Ovary (tissue), 9 donors: ENCODE measurements around the gene MINDY4B. TPM values are rescaled to one million over a fixed set of nuclear protein-coding genes. Genes with fewer than 3 reads are reported as not detected.

Source experiments
- DNase-seq, 5 donors: peaks; one replicate each; pipeline ENCODE4 v3.0.0-alpha.2; 2019 to 2020
- H3K27ac ChIP-seq, 2 donors: fragments of 200-600 bp; one replicate each; pipeline versions ENCODE4 v1.5.1 to v1.8.0; 2019 to 2022
- H3K27me3 ChIP-seq: fragments of 200-600 bp; one replicate; pipeline ENCODE4 v1.8.0; 2022
- H3K36me3 ChIP-seq: fragments of 200-600 bp; sonication (generic); one replicate; pipeline ENCODE4 v1.5.1; 2019
- H3K4me1 ChIP-seq: one replicate; pipeline ENCODE4 v1.8.1; 2013; ENCODE audit warnings: mild to moderate bottlenecking, moderate library complexity; ENCODE audit not compliant: insufficient read depth
- H3K4me3 ChIP-seq: fragments of 200-600 bp; sonication (generic); one replicate; pipeline ENCODE4 v1.5.1; 2017
- H3K9me3 ChIP-seq, 2 donors: fragments of 200-600 bp in 1 of 2; sonication (generic) in 1 of 2; one replicate each; pipeline versions ENCODE4 v1.5.1 to v1.8.1; 2013 to 2019; ENCODE audit warnings: mild to moderate bottlenecking in 1 of 2, moderate library complexity in 1 of 2
- CTCF ChIP-seq, 3 donors: fragments of 450-650 bp in 2 of 3; fragments of 200-600 bp in 1 of 3; IDR thresholded peaks; one replicate each; pipeline versions ENCODE4 v1.5.1 to v1.8.0; 2016 to 2022; ENCODE audit warnings: antibody characterized with exemption in 3 of 3, mild to moderate bottlenecking in 1 of 3
- EP300 ChIP-seq: sonication (generic); formaldehyde crosslinking; IDR thresholded peaks from one replicate; pipeline ENCODE4 v1.6.1; 2017; ENCODE audit warnings: antibody characterized with exemption
- POLR2A ChIP-seq: fragments of 450-650 bp; IDR thresholded peaks from one replicate; pipeline ENCODE4 v1.6.1; 2017; ENCODE audit warnings: antibody characterized with exemption, mild to moderate bottlenecking, moderate library complexity
- WGBS, 3 donors: extraction: QIAGEN DNeasy Blood & Tissue Kit in 1 of 3; methylation state at CpG; one replicate each; pipeline versions ENCODE4 v1.1.5 to v1.1.7; 2013 to 2017; 5-methylcytosine and 5-hydroxymethylcytosine counted together
- intact Hi-C, 4 donors: fragments of 100-400 bp; cut with DNase I; formaldehyde crosslinking; loops; one replicate each; pipeline versions ENCODE4 v1.11.0 to v1.15.1; 2022 to 2023
- polyA plus RNA-seq, 2 donors: library from polyadenylated mRNA; stranded (reverse); fragments of 200-250 nt in 1 of 2; fragments of 350-450 nt in 1 of 2; fragmentation: Illumina TruSeq in 1 of 2; extraction: RNeasy Lipid Tissue Mini Kit (QIAGEN cat#74804) in 1 of 2; gene quantifications; one replicate each; pipeline ENCODE4 v1.2.3, GENCODE V29; 2013 to 2014
- total RNA-seq, 7 donors: library from RNA; depleted of rRNA in 2 of 7; stranded (reverse); fragments of >200 nt in 2 of 7; fragmentation: NEBNext Ultra II Directional in 3 of 7; extraction: Animal tissue kit (Norgen Biotek cat#: 25700) in 3 of 7; gene quantifications; one replicate each; pipeline versions ENCODE4 v1.1.0 to v1.2.4, GENCODE V29; 2016 to 2023
- donor health status: DM: no; HTN: no; CAD: no; lungs with moderate emphysema.
- donor health status: DM: no; HTN: no; CAD: no.
- donor health status: Bipolar disorder and iron deficiency.
- donor health status: DM: yes; HTN: yes; CAD: no.
- donor health status: DM: no; HTN: no; CAD: no.
- donor health status: DM: yes; HTN: yes; CAD: no.

The MINDY4B gene
- total and polyA plus RNA-seq, 9 donors = not detected

GRCh38 chr3:150899141-150899540, 6.1 kb downstream of the MINDY4B start:
- no peak for DNase-seq
- no peaks in the 10 kb centered on the region for H3K9me3 ChIP-seq
- H3K36me3 ChIP-seq = no peaks in the 10 kb centered on the region
- no peak for TF ChIP-seq EP300
- TF ChIP-seq CTCF (IDR thresholded peaks at IDR 0.05) = no peak
- TF ChIP-seq POLR2A = no peak
- intact Hi-C loops = no loop called here
- H3K4me1 ChIP-seq = no peaks in the 10 kb centered on the region
- H3K27ac ChIP-seq = no peak overlapping the region
- H3K27me3 ChIP-seq = no peaks in the 10 kb centered on the region
- WGBS, 3 donors = 76 to 79% (median 77%) methylated on average over 2 of the region's 2 CpGs
- no peak overlapping the region for H3K4me3 ChIP-seq

GRCh38 chr3:150898046-150898754, 7.0 kb downstream of the MINDY4B start:
- Histone ChIP-seq H3K27ac (no peak overlapping the region), H3K4me3 (no peak overlapping the region), H3K36me3 (no peaks in the 10 kb centered on the region), H3K9me3 (no peaks in the 10 kb centered on the region), H3K27me3 (no peaks in the 10 kb centered on the region), H3K4me1 (no peaks in the 10 kb centered on the region)
- no peak for TF ChIP-seq CTCF (IDR thresholded peaks at IDR 0.05)
- no peak for TF ChIP-seq EP300
- TF ChIP-seq POLR2A = no peak
- WGBS, 3 donors = 64 to 67% (median 66%) methylated on average over 3 of the region's 3 CpGs
- no peak for DNase-seq
- intact Hi-C loops = no loop called here

GRCh38 chr3:150897592-150897991, 7.6 kb downstream of the MINDY4B start:
- WGBS, 3 donors = 93 to 94% (median 94%) methylated on average over 3 of the region's 3 CpGs
- H3K4me1 ChIP-seq = no peaks in the 10 kb centered on the region
- DNase-seq = no peak
- H3K4me3 ChIP-seq = no peak overlapping the region
- intact Hi-C loops = no loop called here
- TF ChIP-seq POLR2A (no peak), EP300 (no peak), CTCF (IDR thresholded peaks at IDR 0.05) (no peak)
- no peaks in the 10 kb centered on the region for H3K27me3 ChIP-seq
- H3K36me3 ChIP-seq = no peaks in the 10 kb centered on the region
- no peaks in the 10 kb centered on the region for H3K9me3 ChIP-seq
- H3K27ac ChIP-seq = no peak overlapping the region

GRCh38 chr3:150890831-150891230, 14.4 kb downstream of the MINDY4B start:
- intact Hi-C loops = no loop called here
- Histone ChIP-seq H3K4me3 (no peak overlapping the region), H3K27ac (no peak overlapping the region), H3K4me1 (no peaks in the 10 kb centered on the region), H3K36me3 (no peaks in the 10 kb centered on the region), H3K27me3 (no peaks in the 10 kb centered on the region), H3K9me3 (no peaks in the 10 kb centered on the region)
- TF ChIP-seq CTCF (IDR thresholded peaks at IDR 0.05) = no peak
- TF ChIP-seq POLR2A = no peak
- no peak for TF ChIP-seq EP300
- 87 to 93% (median 90%) methylated on average over 9 of the region's 9 CpGs for WGBS, 3 donors
- DNase-seq = no peak
